NCI-H187 (cell line): ENCODE measurements around the gene ZBTB24.

Experiments
- DNase-seq, 2 experiments: peaks; one replicate each; lab custom pipeline; 2025; lab: John Stamatoyannopoulos, UW

The ZBTB24 gene

GRCh38 chr6:109451376-109451775 is 31.6 kb downstream of the ZBTB24 start:
- no peak for DNase-seq

- no peak for DNase-seq
Measured at GRCh38 chr6:109450801-109451200, 32.2 kb downstream of the ZBTB24 start.

GRCh38 chr6:109449795-109450673 is 33.0 kb downstream of the ZBTB24 start:
- DNase-seq: no peak

GRCh38 chr6:109449064-109449794 is 33.8 kb downstream of the ZBTB24 start:
- DNase-seq: no peak

- no peak for DNase-seq
Measured at GRCh38 chr6:109448615-109449014, 34.4 kb downstream of the ZBTB24 start.

- no peak for DNase-seq
Measured at GRCh38 chr6:109447878-109448555, 35.0 kb downstream of the ZBTB24 start.

GRCh38 chr6:109447087-109447486 is 35.9 kb downstream of the ZBTB24 start:
- no peak for DNase-seq

- no peak for DNase-seq
Measured at GRCh38 chr6:109446541-109446940, 36.5 kb downstream of the ZBTB24 start.

GRCh38 chr6:109446072-109446471 is 36.9 kb downstream of the ZBTB24 start:
- no peak for DNase-seq

GRCh38 chr6:109445382-109445781 is 37.6 kb downstream of the ZBTB24 start:
- DNase-seq: no peak

- no peak for DNase-seq
Measured at GRCh38 chr6:109443425-109443950, 39.5 kb downstream of the ZBTB24 start.

- no peak for DNase-seq
Measured at GRCh38 chr6:109442393-109442924, 40.6 kb downstream of the ZBTB24 start.

- DNase-seq: peak in 1 of 2 experiments; percentile 63
Measured at GRCh38 chr6:109441069-109441816, 41.8 kb downstream of the ZBTB24 start.

GRCh38 chr6:109440331-109441068 is 42.5 kb downstream of the ZBTB24 start, which contains the start of the genes PPIL6 and SMPD2:
Gene PPIL6 (minus strand): TSS chr6:109440628. CDS start chr6:109440590, 38 bp downstream.
Gene SMPD2 (plus strand): TSS chr6:109440724. CDS start chr6:109441122, 398 bp downstream.
- DNase-seq: peak; percentile 58 to 69

- no peak for DNase-seq
Measured at GRCh38 chr6:109436041-109436440, 47.0 kb downstream of the ZBTB24 start.

- DNase-seq: no peak
Measured at GRCh38 chr6:109434456-109434855, 48.6 kb downstream of the ZBTB24 start.

- no peak for DNase-seq
Measured at GRCh38 chr6:109429496-109429895, 53.5 kb downstream of the ZBTB24 start.

- DNase-seq: no peak
Measured at GRCh38 chr6:109428889-109429477, 54.0 kb downstream of the ZBTB24 start.

- no peak for DNase-seq
Measured at GRCh38 chr6:109424946-109425345, 58.1 kb downstream of the ZBTB24 start.

- DNase-seq: no peak
Measured at GRCh38 chr6:109421184-109421583, 61.8 kb downstream of the ZBTB24 start.
